Measurements from ENCODE around the gene MRFAP1L1.
"Not testable (repeated sequence)": the region's sequence is repeated elsewhere in the genome, so short reads cannot be mapped to it uniquely, and the experiment has no call there.

The MRFAP1L1 gene

DNA sequence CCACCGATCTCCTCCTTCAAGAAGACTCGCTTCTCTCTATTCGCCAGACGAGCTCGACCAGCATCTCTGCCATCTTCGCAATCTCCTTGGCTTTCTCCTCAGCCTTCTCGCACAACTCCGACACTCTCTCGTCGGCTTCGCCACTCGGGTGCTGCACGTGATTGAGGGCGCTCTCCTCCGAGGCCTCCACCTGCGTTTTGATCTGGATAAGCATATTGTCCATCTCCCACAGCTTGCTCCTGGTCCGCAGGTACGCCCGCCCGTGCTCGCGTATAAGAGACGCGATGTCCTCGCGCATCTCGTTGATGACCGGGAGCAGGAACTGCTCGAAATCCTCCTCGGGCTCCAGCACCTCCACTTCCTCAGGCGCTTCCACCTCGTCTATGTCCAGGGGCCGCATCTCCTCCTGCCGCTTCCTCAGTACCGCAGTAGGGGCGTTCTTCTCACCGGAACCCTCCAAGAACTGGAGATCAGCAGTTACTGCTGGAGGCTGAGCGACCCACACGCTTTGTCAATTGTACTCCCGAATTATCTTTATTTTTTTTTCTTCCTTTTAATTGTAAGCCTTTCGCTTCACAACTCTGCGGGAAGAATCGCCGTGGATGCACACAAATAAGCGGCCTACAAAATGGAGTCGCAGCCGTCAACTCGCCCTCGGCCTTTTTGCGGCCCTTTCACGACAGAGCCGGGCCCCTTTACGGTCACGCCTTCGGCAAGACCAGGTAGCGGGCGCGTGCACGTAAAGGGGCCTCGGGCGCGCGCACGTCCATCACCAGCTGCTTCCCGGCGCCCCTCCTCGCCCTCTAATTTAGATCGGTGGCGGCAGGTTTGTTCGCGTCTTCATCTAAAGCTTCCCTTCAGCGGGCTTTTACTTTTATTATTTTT is at the start of gene MRFAP1L1:
TSS of gene MRFAP1L1 (minus strand) at position 636 of the 885 bp plus-strand sequence. CDS start at position 400, 236 bp downstream.
- DNase-seq (ENCODE audit: low read depth): peak; percentile 94

DNA sequence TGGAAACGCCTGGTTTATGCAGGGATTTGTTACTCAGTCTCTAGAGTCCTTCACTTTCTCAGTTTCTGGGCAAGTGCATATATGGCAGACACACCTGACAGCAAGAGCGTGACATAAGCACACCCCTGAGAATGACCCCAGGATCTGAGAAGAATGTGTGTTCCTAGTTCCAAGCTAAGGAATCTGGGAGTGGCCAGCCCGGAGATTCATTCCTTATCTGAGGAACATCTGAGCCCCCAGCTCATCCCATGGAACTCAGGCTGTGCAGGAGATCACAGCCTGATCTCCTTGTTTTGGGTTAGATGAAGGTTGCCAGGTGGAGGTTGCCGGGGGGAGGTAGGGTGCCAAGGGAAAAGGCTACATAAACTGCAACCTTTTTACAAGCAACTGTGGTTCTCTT is 49.1 kb upstream of the MRFAP1L1 start:
- DNase-seq (ENCODE audit: low read depth): no peak

DNA sequence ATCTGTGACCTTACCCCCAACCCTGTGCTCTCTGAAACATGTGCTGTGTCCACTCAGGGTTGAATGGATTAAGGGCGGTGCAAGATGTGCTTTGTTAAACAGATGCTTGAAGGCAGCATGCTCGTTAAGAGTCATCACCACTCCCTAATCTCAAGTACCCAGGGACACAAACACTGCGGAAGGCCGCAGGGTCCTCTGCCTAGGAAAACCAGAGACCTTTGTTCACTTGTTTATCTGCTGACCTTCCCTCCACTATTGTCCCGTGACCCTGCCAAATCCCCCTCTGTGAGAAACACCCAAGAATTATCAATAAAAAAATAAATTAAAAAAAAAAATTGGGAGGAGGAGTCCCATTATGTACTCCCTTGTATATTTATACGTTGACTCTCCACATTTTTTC is 46.7 kb upstream of the MRFAP1L1 start:
- DNase-seq (ENCODE audit: low read depth): not testable (repeated sequence)

DNA sequence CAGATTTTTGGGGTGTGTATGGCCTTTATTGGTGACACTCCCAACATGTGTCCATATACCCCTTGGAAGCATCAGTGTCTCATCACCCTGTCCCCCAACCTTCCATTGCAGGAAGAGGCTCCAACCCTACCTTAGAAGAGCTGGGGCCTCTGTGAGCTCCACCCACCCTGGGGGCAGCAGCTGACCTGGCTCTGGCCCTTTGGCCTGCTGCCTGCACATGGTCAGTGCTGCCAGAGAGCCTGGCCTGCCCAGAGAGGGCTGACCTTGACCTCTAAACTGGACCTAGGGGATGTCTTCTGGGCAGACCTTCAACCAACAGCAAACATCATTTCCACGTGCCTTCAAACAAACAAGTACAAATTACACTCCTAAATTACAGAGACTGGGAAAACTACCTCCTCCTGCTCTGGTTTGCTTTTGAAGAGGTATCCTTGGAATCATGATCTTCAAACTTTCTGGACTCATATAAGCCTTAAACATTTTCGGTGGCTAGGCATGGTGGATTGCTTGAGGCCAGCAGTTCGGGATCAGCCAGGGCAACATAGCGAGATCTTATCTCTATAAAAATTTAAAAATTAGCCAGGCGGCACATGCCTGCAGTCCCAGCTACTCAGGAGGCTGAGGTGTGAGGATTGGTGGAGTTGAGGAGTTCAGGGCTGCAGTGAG is 45.6 kb upstream of the MRFAP1L1 start:
- no peak for DNase-seq (ENCODE audit: low read depth)

- DNase-seq (ENCODE audit: low read depth): no peak
These were observed 44.9 kb upstream of the MRFAP1L1 start for GRCh38 chr4:6754481-6755087.

GRCh38 chr4:6753891-6754290 is 44.2 kb upstream of the MRFAP1L1 start:
- DNase-seq (ENCODE audit: low read depth): no peak

DNA sequence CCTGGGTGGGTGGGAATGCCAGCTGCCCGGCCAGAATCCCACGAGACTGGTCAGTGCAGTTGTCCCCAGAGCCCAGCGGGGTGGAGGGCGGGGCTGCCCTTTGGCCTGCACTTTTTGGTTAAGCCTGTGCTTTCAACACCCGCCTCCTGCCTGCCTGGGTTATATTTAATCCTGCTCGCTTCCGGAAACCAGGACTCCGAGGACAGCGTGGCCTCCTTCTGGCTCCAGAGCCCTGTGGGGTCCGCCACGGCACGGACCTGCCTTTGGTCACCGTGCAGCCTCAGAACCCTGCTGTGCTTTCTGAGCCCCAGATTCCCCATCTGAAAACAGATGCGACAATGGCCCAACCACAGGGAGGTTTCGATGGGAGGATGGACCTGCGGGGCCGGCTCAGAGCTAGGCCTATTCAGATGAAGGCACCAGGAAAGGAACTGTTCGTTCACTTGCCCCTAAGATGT is 43.5 kb upstream of the MRFAP1L1 start:
- no peak for DNase-seq (ENCODE audit: low read depth)

DNA sequence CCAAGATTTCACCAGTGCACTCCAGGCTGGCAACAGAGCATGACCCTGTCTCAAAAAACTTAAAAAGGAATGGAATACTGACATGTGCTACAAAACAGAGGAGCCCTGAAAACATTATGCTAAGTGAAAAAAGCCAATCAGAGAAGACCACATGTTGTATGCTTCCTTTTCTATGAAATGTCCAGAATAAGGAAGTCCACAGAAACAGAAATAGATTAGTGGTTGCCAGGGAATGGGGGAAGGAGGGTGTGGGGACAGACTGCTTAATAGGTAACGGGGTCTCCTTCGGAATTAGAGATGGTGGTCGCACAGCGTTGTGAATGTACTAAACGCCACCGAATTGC is 42.8 kb upstream of the MRFAP1L1 start:
- DNase-seq (ENCODE audit: low read depth): no peak

DNA sequence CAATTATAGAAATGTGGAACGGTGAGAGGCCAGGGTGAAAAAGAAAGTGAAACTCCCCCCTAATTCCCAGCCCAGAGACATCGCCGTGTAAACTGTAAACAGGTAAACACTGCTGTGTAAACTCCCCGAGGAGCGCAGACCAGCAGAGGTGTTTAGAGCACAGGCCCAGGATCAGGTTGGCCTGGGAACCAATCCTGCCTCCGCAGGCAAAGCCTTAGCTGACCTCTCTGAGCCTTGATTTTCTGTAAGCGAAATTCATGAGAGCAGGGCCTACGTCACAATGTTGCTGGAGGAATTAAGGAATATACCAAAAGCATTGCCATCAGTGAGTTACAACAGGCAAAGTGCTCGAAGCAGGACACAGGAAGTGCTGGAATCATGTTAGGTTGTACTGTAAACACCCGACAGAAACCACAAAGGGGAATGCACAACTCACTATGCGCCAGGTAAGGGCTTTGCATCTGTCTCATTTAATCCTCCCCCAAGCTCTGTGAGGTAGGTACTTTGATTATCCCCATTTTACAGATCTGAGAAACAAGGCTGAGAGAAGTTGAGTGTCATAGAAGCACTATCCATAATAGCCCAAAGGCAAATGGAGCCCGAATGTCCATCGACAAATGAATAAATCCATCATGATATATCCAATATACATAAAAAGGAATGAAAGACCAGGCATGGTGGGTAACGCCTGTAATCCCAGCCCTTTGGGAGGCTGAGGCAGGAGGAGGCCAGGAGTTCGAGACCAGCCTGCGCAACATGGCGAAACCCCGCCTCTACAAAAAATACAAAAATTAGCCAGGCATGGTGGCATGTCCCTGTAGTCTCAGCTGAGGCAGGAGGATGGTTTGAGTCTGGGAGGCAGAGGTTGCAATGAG is 42.2 kb upstream of the MRFAP1L1 start:
- DNase-seq (ENCODE audit: low read depth): no peak

DNA sequence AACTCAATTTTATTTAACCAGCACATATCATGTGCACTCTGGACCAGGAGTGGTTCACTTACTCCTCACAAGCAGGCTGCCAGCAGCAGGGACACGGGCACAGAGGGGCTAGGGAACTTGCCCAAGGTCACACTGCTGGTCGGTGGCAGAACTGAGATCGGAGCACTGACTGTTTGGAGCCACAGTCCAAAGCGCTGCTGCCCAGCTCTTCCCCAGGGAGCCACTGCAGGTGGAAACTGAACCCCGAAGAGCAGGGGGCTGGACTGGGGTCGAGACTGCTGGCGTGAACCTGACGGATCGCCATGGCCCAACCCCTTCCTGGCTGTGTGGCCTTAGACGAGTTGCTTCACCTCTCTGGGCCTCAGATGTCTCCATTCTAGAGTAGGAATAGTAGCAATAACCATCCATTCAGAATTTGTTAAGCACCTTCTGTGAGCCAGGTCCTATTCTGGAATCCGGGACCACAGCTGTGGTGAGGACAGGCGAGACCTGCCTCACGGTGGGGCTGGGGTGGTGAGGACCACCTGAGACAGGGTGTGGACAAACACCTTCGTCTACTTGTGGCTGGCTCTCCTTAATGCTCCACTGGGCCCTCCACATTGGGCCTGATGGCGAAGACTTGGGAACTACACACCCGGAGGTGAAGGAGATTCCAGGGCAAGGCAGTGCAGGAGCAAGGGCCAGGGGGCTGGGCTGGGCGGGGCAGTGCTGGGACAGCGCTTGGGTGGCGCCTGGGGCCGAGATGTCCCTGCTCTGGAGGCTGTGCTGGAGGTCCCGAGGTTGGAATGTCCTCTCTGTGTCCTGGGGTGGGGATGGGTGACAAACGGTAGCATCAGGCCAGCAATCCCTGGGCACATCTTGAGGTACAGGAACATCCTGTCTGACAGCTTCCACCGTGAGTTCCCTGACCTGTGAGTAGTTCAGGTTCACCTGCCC is 40.9 kb upstream of the MRFAP1L1 start:
- DNase-seq (ENCODE audit: low read depth): no peak

GRCh38 chr4:6749340-6750171 is 39.9 kb upstream of the MRFAP1L1 start:
- no peak for DNase-seq (ENCODE audit: low read depth)

- DNase-seq (ENCODE audit: low read depth): no peak
These were observed 38.6 kb upstream of the MRFAP1L1 start for GRCh38 chr4:6748286-6748685.

DNA sequence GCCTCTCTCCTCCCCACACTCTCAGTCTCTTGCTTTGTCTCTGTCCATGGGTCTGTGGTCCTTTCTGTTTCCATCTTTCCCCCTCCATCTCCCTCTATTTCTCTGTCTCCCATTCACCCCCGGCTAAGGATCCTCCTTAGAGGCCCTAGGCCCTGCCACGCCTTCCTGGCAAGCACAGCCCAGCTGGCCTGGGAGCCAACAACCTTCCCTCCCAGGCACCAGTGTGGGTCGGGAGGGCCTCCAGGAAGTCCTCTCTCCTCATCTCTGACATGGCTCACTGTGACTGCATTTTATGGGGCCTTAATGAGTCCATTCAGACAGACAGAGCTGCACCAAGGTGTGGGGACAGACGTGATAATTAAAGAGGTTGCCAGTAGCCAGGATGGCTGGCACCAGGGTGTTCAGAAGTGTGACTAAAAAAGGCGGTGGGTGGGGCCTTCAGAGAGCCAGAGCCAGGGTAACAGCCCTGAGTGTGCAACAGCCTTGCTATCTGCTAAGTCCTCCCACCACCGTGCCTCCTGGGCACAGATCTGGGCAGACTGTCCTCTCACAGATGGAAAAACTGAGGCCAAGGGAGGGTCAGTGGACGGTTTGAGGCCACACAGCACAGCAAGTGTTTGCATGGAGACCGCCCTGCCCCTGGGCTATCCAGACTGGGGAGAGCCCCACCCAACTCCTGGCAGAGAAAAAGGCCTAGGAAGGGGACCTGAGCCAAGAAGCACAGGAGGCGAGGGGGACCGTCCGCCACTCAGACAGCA is 37.8 kb upstream of the MRFAP1L1 start:
- DNase-seq (ENCODE audit: low read depth): no peak

DNA sequence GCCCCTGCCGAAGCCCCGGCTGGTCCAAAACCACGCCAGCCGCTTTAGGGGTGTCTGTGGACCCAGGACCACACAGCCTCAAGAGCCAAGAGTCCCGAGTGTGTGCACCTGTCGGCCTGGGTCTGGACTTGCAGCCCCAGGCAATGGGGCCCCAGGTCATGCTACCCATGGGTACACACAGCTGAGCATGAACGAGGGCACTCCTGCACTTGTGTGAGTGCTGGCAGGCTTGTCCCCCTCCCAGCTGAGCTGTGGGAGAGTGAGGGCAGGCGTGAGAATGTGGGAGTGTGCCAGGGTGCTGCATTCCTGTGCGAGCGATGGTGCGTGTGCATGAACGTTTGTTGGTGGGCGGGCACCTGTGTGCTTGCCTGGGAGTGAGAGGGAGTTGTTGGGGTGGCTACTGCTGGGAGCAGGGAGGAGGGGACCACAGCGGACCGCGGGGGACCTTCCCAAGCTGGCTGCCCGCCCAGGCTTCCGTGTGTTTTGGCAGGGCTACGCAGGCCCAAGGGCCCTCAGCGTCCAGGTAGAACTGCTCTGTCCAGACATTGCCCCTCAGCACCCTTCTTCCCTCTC is 37.1 kb upstream of the MRFAP1L1 start:
- no peak for DNase-seq (ENCODE audit: low read depth)

GRCh38 chr4:6742989-6743388 is 33.3 kb upstream of the MRFAP1L1 start:
- DNase-seq (ENCODE audit: low read depth): no peak

DNA sequence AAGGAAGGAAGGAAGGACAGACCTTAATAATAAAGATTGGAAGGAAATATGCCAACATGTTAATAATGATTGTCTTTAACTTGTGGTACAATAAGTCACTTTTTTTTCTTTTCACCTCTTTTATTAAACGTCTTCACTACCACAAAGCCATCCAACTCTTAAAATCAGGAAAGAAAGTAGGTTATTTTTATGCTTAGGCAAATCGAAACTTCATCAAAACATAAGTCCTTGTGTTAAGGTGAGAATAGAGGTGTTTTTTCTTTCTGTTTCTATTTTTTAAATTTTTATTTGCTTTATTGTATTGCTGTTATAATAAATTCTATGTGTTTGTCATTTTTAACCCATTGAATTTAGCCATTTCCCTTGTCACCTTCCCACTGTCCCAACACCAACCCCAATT is 32.8 kb upstream of the MRFAP1L1 start:
- DNase-seq (ENCODE audit: low read depth): no peak

- DNase-seq (ENCODE audit: low read depth): no peak
These were observed 30.7 kb upstream of the MRFAP1L1 start for GRCh38 chr4:6740347-6740746.

DNA sequence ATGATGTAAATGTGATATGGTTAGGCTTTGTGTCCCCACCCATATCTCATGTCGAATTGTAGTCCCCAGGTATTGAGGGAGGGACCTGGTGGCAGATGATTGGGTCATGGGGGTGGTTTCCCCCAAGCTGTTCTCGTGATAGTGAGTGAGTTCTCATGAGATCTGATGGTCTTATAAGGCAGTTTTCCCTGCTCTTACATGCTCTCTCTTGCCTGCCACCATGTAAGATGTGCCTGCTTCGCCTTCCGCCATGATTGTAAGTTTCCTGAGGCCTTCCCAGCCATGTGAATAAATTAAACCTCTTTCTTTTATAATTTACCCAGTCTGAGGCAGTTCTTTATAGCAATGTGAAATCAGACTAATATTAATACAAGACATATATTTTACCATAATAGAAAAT is 30.3 kb upstream of the MRFAP1L1 start:
- DNase-seq (ENCODE audit: low read depth): no peak
